GM15510 (cell line): ENCODE measurements around the gene PRKG1.

Experiments
- POLR2A ChIP-seq: IDR thresholded peaks from 3 replicates; pipeline ENCODE4 v1.6.1; 2011; ENCODE audit warnings: borderline replicate concordance; ENCODE audit not compliant: insufficient read length; ENCODE audit errors: extremely low read depth

PRKG1 gene

DNA sequence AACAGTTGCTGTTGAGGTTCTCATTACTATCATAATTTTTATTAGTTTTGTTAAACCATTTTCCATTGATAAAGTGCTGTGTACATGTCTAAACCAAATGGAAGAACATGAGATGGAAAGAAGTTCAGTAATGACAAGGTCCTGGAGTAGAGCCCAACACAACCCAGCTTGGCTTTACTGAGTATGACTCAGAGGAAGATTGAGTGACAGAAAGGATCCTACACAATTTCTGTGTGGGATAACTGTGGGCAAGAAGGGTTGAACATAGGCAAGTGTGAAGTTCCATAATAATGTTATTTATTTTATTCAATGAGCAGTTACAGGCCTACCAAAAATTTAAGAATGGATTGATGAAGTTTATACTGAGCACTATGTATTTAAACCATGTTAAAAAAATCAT, 15.9 kb downstream of the PRKG1 start:
- no peak for TF ChIP-seq POLR2A

DNA sequence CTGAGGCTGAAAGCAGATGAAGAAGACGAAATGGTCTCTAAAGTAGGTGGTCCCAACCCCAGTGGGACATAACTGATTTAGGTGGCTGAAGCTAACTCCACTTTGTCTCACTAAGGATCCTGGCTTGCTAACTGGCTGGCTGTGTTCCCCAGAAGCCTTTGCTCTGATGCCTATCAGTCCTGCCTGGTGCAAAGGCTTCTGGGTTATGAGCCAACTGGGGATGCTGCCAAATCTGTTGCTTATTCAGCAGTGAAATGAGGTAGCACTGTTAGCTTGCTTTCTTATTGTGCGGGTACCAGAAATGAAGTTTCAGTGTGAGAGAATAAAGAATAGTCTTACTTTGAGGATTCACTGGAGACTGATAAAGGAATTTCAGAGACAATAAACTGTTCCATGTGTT, 18.1 kb downstream of the PRKG1 start:
- no peak for TF ChIP-seq POLR2A

DNA sequence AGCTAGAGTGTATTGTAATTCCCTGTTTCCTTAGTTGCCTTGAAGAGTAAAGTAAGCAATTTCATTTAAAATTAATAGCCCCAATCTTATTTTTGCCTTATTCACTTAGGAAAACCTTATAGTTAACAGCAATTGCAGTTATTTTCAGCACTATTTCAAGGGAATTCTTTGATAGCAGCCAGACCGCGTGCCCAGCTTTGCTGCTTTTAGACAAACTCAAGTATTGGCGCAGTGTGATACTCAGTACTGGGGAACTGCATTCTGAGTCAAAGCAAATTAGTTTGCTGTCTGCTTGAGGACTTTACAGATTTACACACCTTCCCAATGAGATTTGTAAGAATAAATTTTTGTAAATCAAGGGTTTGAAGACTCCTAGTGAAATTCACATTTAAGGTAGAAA, 21.2 kb downstream of the PRKG1 start:
- no peak for TF ChIP-seq POLR2A

DNA sequence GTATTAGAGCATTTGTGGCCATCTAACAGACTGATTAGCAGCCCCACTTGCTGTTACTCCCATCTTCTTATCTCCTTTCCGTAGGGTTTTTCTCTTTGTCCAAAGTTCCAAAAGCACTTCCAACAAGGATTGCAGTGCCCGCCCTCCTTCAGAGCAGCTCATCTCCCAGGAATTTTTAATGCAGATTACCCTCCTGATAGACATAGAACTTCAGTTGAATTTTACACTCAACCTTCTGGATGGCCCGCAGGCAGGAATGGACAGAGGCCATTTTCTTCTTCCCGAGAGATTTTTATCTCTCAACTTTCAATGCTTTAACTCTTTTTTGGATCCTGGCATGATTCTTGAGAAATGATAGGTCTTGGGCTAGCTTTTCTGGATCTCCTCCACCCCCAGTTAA, 23.3 kb downstream of the PRKG1 start:
- no peak for TF ChIP-seq POLR2A

DNA sequence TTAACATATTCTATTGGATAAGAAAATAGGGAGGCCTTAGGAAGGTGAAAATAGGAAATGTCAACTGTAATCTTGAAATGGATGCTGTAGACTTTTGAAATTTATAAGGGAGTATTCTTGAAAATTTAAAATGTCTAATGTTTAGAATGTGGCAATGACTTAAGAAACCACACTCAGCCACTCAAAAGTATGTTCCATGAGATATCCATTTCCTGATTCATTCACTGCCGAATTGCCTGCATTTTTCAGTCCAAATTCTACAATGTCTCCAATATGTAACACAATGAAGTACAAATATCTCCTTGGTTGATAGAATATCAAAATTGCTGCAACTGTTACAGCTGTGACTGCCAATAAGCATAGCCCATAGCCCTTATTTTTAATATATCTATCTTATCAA, 25.9 kb downstream of the PRKG1 start:
- no peak for TF ChIP-seq POLR2A

DNA sequence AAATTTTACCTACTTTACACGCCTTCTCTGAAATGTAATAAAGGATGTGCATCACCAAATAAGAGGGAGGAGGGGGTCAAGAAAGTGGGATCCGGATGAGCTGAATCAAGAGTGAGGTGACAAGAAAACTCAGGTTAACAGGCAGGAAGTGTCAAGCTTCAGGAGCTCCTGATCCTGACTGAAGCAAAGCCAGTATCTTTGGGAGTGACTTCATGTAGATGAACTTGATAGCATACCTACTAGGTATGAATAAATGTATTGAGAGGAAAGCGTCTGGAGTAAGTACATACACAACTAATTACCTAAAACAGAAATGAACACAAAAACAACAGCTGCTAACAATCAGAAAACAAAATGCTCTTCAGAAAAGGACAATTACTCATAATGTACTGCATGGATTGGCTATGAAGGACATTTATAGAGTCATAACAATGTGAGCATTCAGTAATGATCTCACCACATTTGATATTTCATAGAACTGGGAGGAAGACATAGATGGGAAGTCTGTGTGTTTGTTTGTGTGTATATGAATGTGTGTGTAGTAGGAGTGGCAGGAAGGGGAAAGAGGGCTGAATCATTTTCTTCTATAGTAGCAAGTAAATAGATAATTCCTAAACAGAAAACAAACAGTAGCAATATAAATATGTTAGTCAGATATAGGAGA, 29.4 kb downstream of the PRKG1 start:
- TF ChIP-seq POLR2A, result no peak

DNA sequence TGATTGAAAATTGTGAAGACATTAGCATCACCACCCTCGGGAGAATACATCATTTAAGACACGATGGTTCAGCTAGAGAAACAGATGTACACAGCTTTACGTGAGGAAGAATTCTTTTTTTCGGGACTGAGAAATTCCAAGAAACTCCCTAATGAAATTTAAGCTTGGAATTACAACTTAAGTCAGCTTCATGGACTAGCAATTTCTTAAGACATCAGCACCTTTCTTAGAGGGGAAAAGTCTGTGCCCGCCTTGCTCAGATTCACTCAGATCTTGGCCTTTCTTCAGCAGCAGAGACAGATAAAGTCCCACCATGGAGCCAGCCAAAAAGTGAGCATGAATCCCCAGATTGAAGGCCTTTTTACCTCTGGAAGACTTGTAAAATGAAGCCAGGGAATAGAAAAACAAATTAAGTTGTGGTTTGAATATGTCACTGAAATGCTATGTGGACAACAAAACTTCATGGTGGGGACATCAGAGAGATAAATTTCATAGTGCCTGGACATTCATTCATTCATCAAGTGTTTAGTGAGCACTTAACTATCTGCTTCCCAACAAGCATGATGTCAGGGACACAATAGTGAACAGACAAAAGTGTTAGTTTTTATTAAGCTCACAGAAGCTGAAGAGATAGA, 32.1 kb downstream of the PRKG1 start:
- no peak for TF ChIP-seq POLR2A

DNA sequence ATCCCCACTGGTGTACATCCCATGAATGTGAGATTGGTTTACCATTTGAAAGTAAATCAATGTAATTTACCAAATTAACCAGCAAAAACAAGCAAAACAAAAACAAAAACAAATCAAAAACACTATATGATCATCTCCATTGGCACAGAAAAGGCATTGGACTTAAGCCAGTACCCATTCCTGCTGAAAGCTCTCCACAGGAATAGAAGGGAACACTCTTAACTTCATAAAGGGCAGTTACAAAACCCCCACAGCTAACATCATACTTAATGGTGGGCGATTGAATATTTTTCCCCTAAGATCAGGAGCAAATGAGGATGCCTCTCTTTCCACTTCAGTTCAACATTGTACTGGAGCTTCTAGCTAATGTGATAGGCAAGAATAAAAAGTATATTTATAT, 34.1 kb downstream of the PRKG1 start:
- no peak for TF ChIP-seq POLR2A

DNA sequence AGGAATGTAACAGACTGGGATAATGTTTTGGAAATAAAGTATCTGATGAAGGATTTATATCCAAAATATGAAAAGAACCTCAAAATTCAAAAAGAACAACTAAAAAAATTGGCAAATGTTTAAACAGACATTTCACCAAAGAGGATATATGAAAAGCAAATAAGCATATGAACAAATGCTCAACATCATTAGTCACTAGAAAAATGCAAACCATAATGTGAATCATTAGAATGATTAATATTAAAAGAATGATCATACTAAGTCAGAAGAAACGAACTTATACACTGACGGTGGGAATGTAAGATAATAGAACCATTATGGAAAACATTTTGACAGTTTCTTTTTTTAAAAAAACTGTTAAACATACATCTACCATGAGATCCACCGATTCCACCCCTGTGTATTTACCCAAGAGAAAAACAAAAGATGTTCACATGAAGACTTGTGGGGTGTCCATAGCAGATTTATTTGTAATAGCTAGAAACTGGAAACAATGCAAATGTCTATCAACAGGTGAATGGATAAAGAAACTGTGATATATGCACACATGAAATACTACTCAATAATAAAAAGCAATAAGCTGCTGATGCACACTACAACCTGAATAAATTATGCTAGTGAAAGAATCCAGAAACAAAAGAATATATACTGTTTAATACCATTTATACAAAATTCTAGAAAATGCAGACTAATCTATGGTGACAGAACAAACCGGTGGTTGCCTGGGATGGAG, 35.7 kb downstream of the PRKG1 start:
- no peak for TF ChIP-seq POLR2A

DNA sequence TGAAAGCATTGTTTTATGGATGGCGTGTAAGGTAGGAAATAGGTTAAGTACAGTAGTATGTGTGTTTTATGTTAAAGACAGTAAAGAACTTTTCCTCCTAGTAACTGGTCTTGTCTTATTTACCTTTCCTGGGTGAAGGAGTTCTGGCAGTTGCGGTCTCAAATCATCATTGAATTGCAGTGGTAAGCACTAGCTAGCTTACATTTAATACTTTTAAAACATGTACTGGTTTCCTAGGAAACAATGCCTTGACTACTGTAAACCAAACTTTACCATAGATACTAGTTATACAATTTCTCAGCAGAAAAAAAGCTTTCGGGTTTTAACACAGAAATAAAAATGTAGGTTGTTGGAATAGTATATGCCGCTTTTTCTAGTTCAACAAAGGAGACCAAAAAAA, 37.7 kb downstream of the PRKG1 start:
- TF ChIP-seq POLR2A, result no peak

DNA sequence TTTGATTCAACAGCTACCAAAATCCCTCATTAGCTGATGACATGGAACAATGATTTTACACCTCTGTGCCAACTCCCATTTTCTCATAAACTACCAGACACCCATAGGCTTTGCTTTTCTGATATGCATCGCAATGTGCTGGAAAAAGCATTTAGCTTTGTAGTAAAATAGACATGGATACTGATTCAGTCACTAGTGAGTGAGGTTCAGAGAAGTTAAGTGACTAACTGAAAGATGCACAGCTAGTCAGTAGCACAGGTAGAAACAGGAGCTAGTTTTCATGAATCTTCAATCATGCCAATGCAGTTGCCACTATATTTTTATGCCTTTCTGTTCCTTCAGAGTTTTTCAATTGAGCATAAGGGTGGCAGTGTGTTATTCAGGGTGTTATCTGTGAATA, 38.7 kb downstream of the PRKG1 start:
- no peak for TF ChIP-seq POLR2A

DNA sequence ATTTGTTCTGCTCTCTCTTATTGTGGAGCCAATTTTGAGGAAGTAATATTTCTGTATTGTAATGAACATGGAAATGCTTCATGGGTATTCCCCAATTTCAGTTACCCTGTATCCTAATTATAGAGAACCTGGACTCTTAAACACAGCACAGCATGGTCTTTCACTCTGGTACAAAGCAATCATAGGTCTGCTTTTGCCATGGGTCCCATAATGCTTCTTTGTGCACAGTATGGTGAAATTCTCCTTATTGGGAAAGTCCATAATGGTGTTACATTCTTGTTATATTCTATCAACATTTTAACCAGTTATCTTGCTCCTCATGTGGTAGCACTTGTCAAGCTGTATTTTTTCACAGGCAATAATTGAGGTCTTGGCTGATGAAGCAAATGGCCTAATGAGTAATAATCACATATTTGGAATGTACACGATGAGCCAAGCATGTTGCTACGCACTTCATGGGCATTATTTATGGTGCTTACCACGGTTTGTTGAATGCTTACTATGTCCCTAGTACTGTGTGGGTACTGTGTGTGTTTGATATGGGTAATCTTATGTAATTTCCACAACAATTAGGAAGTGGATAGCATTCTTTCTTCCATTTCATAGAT, 42.9 kb downstream of the PRKG1 start:
- TF ChIP-seq POLR2A, result no peak

DNA sequence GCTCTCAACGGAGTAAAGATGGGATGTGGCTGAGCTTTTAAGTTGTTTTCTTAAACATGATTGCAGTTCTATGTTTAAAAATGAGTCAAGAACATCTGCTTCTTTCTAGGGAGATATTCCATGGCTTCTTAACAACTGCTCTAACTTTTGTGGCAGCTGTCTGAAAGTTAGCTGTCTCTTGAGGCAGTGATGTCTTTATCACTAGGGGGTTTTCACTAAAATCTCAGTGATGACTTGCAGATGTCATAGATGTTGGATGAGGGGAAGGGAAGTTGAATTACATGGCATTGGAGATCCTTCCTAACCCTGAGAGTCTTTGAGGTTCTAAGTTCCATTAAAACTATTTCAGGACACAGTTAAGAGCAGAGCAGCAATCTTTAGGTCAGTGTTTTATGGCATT, 43.5 kb downstream of the PRKG1 start:
- TF ChIP-seq POLR2A, result no peak

DNA sequence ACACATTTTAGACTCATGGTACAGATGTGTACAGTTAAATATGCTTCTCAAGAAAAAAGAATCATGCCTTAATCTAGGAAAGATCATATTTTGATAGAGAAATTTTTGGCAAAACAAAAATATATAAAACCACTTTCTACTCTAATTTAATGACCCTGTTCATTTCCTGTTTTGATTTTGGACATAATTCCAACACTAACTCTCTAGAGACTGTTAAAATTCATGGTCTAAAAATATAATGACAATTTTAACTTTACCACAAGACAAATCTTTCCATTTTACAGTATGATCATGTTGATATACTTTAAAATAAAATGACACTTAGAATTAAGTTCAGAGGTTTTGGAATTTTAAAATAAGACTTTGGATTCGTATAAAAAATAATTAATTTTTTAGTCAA, 45.2 kb downstream of the PRKG1 start:
- TF ChIP-seq POLR2A, result no peak

DNA sequence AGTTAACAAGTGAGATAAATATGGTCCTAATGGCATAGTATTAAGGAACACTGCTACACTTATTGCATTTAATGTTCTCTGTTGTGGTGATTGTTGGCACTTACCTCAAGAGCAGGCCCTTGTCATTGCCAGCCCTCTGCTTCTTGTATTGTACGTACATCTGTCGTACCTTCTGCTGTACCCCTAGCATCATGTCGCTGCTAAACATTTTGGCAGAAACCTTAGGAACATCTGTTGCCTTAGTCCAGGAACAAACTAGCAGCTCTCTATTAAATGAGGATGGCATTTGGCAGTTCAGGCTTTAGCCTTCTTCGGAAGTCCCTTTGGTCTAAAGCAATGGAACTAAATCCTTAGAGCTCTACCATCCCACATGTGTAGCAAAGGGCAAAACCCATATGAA, 47.6 kb downstream of the PRKG1 start:
- no peak for TF ChIP-seq POLR2A
